IMR-90 (cell line): Measurements from ENCODE around the gene OPALIN. TPM values are rescaled to one million over a fixed set of nuclear protein-coding genes. Genes with fewer than 3 reads are reported as not detected.

Experiments used
- ATAC-seq: fragments of 200-7000 bp; cut with Tn5 transposase; 2 replicates; pipeline ENCODE4 v1.9.1; 2020; ENCODE audit warnings: low read depth, mild to moderate bottlenecking, moderate library complexity
- BruUV-seq: library from RNA; stranded (reverse); fragments of 400-500 nt; replicated peaks from 2 replicates; lab custom pipeline; 2021; lab: Mats Ljungman, UMichigan
- CTCF ChIA-PET: fragments of 300-600 bp; formaldehyde crosslinking; extraction: SDS; loops from one replicate; lab custom pipeline; 2021; ENCODE audit warnings: antibody characterized with exemption; lab: Yijun Ruan, JAX
- POLR2A ChIA-PET: fragments of 300-600 bp; sonication (Branson Sonifier 250); formaldehyde crosslinking; loops from one replicate; lab custom pipeline; 2022; ENCODE audit warnings: antibody characterized with exemption; ENCODE audit not compliant: unreplicated experiment; lab: Charles Lee
- DNase-seq: peaks from one replicate; pipeline ENCODE4 v3.0.0; 2013
- H2AFZ ChIP-seq: replicated peaks from 2 replicates; pipeline ENCODE3; 2013; ENCODE audit warnings: low read length, mild to moderate bottlenecking; ENCODE audit not compliant: poor library complexity
- H2AK5ac ChIP-seq: 2 replicates; pipeline ENCODE4 v1.6.1; 2013; ENCODE audit warnings: low read depth, low read length, inconsistent platforms
- H2AK9ac ChIP-seq: replicated peaks from 2 replicates; pipeline ENCODE3; 2013; ENCODE audit warnings: mild to moderate bottlenecking, low read depth, low read length, moderate library complexity; ENCODE audit not compliant: poor library complexity
- H2BK120ac ChIP-seq: 2 replicates; pipeline ENCODE4 v1.6.1; 2013; ENCODE audit warnings: low read depth, low read length, inconsistent platforms
- H2BK15ac ChIP-seq: 3 replicates; pipeline ENCODE4 v1.6.1; 2013; ENCODE audit warnings: low read depth, low read length, inconsistent platforms
- H2BK20ac ChIP-seq: 2 replicates; pipeline ENCODE4 v1.6.1; 2013; ENCODE audit warnings: low read depth, mild to moderate bottlenecking, inconsistent platforms, low read length, moderate library complexity
- H2BK5ac ChIP-seq: 2 replicates; pipeline ENCODE4 v1.6.1; 2013; ENCODE audit warnings: mild to moderate bottlenecking, low read depth, low read length, inconsistent platforms; ENCODE audit not compliant: poor library complexity, severe bottlenecking
- H3K14ac ChIP-seq: replicated peaks from 2 replicates; pipeline ENCODE4 v1.6.1; 2013; ENCODE audit warnings: low read depth, low read length, inconsistent platforms
- H3K18ac ChIP-seq: 2 replicates; pipeline ENCODE4 v1.6.1; 2013; ENCODE audit warnings: low read depth, low read length, control low read depth
- H3K23ac ChIP-seq: 2 replicates; pipeline ENCODE4 v1.6.1; 2013; ENCODE audit warnings: low read depth, low read length, inconsistent platforms
- H3K27ac ChIP-seq: 2 replicates; pipeline ENCODE4 v1.5.1; 2013; ENCODE audit warnings: mild to moderate bottlenecking, control low read depth, low read length; ENCODE audit not compliant: insufficient read depth
- H3K27me3 ChIP-seq: 2 replicates; pipeline ENCODE4 v1.6.1; 2013; ENCODE audit warnings: low read length; ENCODE audit not compliant: control insufficient read depth, insufficient read depth
- H3K36me3 ChIP-seq: 2 replicates; pipeline ENCODE4 v1.6.1; 2013; ENCODE audit warnings: low read length, mixed read lengths; ENCODE audit not compliant: control insufficient read depth, insufficient read depth
- H3K4ac ChIP-seq: 2 replicates; pipeline ENCODE4 v1.6.1; 2013; ENCODE audit warnings: low read depth, low read length, inconsistent platforms
- H3K4me1 ChIP-seq: 2 replicates; pipeline ENCODE4 v1.6.1; 2013; ENCODE audit warnings: low read length, mixed read lengths; ENCODE audit not compliant: control insufficient read depth, insufficient read depth
- H3K4me2 ChIP-seq: 2 replicates; pipeline ENCODE4 v1.6.1; 2013; ENCODE audit warnings: low read depth, mild to moderate bottlenecking, control low read depth, low read length, moderate library complexity
- H3K4me3 ChIP-seq: 2 replicates; pipeline ENCODE4 v1.5.1; 2013; ENCODE audit warnings: low read depth, mild to moderate bottlenecking, control low read depth, low read length, moderate library complexity; ENCODE audit not compliant: insufficient read depth
- H3K56ac ChIP-seq: 2 replicates; pipeline ENCODE4 v1.6.1; 2013; ENCODE audit warnings: low read length, inconsistent platforms; ENCODE audit not compliant: insufficient read depth; ENCODE audit errors: extremely low read depth
- H3K79me1 ChIP-seq, 2 experiments: 2 replicates each; pipeline ENCODE4 v1.6.1; 2013; ENCODE audit warnings: low read length in 2 of 2, inconsistent platforms in 1 of 2, low read depth in 1 of 2
- H3K9ac ChIP-seq: 2 replicates; pipeline ENCODE4 v1.6.1; 2013; ENCODE audit warnings: low read depth, low read length, control low read depth
- H3K9me1 ChIP-seq: 2 replicates; pipeline ENCODE4 v1.6.1; 2013; ENCODE audit warnings: low read length, inconsistent platforms; ENCODE audit not compliant: insufficient read depth
- H3K9me3 ChIP-seq: 2 replicates; pipeline ENCODE4 v1.6.1; 2013; ENCODE audit warnings: low read length; ENCODE audit not compliant: control insufficient read depth, insufficient read depth
- H4K20me1 ChIP-seq: 2 replicates; pipeline ENCODE4 v1.6.1; 2013; ENCODE audit warnings: low read length, inconsistent platforms; ENCODE audit not compliant: insufficient read depth
- H4K5ac ChIP-seq: 2 replicates; pipeline ENCODE4 v1.6.1; 2013; ENCODE audit warnings: mild to moderate bottlenecking, low read depth, low read length, control low read depth
- H4K8ac ChIP-seq, 2 experiments: 2 replicates each; pipeline ENCODE4 v1.6.1; 2013; ENCODE audit warnings: low read depth in 2 of 2, low read length in 2 of 2, control low read depth in 1 of 2, inconsistent platforms in 1 of 2
- H4K91ac ChIP-seq: 2 replicates; pipeline ENCODE4 v1.6.1; 2013; ENCODE audit warnings: low read depth, low read length, inconsistent platforms; ENCODE audit not compliant: insufficient read depth
- BHLHE40 ChIP-seq: fragments of 150-350 bp; IDR thresholded peaks from 2 replicates; pipeline ENCODE4 v1.6.1; 2016; ENCODE audit warnings: mild to moderate bottlenecking, low read depth, low read length
- CTCF ChIP-seq: conservative IDR thresholded peaks from 2 replicates; pipeline ENCODE4 v1.5.1; 2012; ENCODE audit warnings: mild to moderate bottlenecking, low read depth, low read length, improper control_type of control experiment
- ELK1 ChIP-seq: fragments of 150-350 bp; IDR thresholded peaks from 2 replicates; pipeline ENCODE4 v1.6.1; 2016; ENCODE audit warnings: low read depth, mild to moderate bottlenecking, low read length, moderate library complexity, borderline replicate concordance
- FOS ChIP-seq: fragments of 150-350 bp; IDR thresholded peaks from 2 replicates; pipeline ENCODE4 v1.6.1; 2016; ENCODE audit warnings: low read depth, low read length
- MAFK ChIP-seq: IDR thresholded peaks from 2 replicates; pipeline ENCODE4 v1.6.1; 2012; ENCODE audit warnings: low read depth, low read length, improper control_type of control experiment
- MXI1 ChIP-seq: IDR thresholded peaks from 2 replicates; pipeline ENCODE4 v1.6.1; 2012; ENCODE audit warnings: low read depth, mild to moderate bottlenecking, low read length, moderate library complexity, borderline replicate concordance
- NFE2L2 ChIP-seq: fragments of 150-350 bp; IDR thresholded peaks from 2 replicates; pipeline ENCODE4 v1.6.1; 2016; ENCODE audit warnings: low read depth, mild to moderate bottlenecking, low read length
- POLR2A ChIP-seq: IDR thresholded peaks from 2 replicates; pipeline ENCODE4 v1.6.1; 2012; ENCODE audit warnings: mild to moderate bottlenecking, low read depth, low read length
- RAD21 ChIP-seq: IDR thresholded peaks from 2 replicates; pipeline ENCODE4 v1.6.1; 2012; ENCODE audit warnings: low read length, improper control_type of control experiment
- WGBS, 2 experiments: methylation state at CpG; one replicate each; pipeline versions ENCODE4 v1.1.5 to v1.1.7; 2013; ENCODE audit warnings: missing lambda C conversion rate in 2 of 2; ENCODE audit not compliant: insufficient read length in 1 of 2; ENCODE audit errors: extremely low coverage in 2 of 2; 5-methylcytosine and 5-hydroxymethylcytosine counted together
- dilution Hi-C: fragments of 300-500 bp; cut with HindIII; formaldehyde crosslinking; loops from one replicate; pipeline ENCODE4 v1.14.3; 2018; ENCODE audit warnings: low sequenced_read_pairs; ENCODE audit not compliant: unreplicated experiment
- in situ Hi-C: fragments of 300-500 bp; cut with MboI; formaldehyde crosslinking; loops from 3 replicates; pipeline ENCODE4 v1.14.3; 2019; ENCODE audit warnings: low sequenced_read_pairs, inconsistent platforms, mixed read lengths
- intact Hi-C: fragments of 100-400 bp; cut with micrococcal nuclease; formaldehyde crosslinking; loops from 2 replicates; pipeline ENCODE4 v1.10.0; 2022
- polyA plus RNA-seq, 3 experiments: library from polyadenylated mRNA; depleted of rRNA; stranded (reverse); fragments of >200 nt; gene quantifications; 2 replicates each; pipeline ENCODE4 v1.2.3, GENCODE V29; 2012; ENCODE audit warnings: low replicate concordance in 1 of 3
- total RNA-seq: library from RNA; depleted of rRNA; stranded (reverse); fragments of >200 nt; gene quantifications from 2 replicates; pipeline ENCODE4 v1.2.3, GENCODE V29; 2012

The OPALIN gene
- total and polyA plus RNA-seq, 2 of the 4 experiments (the other 2 are of a cell fraction), result not detected

- H2AK9ac ChIP-seq, result no peak overlapping the region
- dilution Hi-C loops (no loop called here), intact Hi-C loops (no loop called here), in situ Hi-C loops (no loop called here)
- H3K36me3 ChIP-seq, result no peaks in the 10 kb centered on the region
- no peak overlapping the region for H3K56ac ChIP-seq
- no peak overlapping the region for H3K23ac ChIP-seq
- no CpG with 5 or more reads among the region's 5 CpGs for WGBS, 2 experiments
- no peak overlapping the region for H3K9ac ChIP-seq
- no peak overlapping the region for H3K4ac ChIP-seq
- no peak overlapping the region for H4K8ac ChIP-seq
- H2BK120ac ChIP-seq, result no peak overlapping the region
- no peak overlapping the region for H2BK15ac ChIP-seq
- DNase-seq, result no peak
- ChIA-PET CTCF (interaction anchor here (1.8 kb wide), 1 partner anchor 13 kb away, joined by 6 read pairs; no protein-coding TSS in a partner anchor), POLR2A (no interaction called here)
- H3K27me3 ChIP-seq, result no peaks in the 10 kb centered on the region
- no peaks in the 10 kb centered on the region for H3K9me3 ChIP-seq
- H3K18ac ChIP-seq, result no peak overlapping the region
- H3K27ac ChIP-seq, result no peak overlapping the region
- no TSS peak for BruUV-seq
- no peak overlapping the region for H4K5ac ChIP-seq
- H4K91ac ChIP-seq, result no peak overlapping the region
- no peak overlapping the region for H2BK20ac ChIP-seq
- H4K20me1 ChIP-seq, result no peaks in the 10 kb centered on the region
- H3K4me1 ChIP-seq, result no peaks in the 10 kb centered on the region
- H2AFZ ChIP-seq, result no peak overlapping the region
- ATAC-seq, result no peak
- H3K9me1 ChIP-seq, result no peaks in the 10 kb centered on the region
- no peak overlapping the region for H2AK5ac ChIP-seq
- no peak overlapping the region for H3K14ac ChIP-seq
- H2BK5ac ChIP-seq, result no peak overlapping the region
- H3K4me2 ChIP-seq, result no peak overlapping the region
- no peaks in the 10 kb centered on the region for H3K79me1 ChIP-seq
- TF ChIP-seq FOS (no peak), NFE2L2 (no peak), ELK1 (no peak), MAFK (no peak), RAD21 (no peak), CTCF (no peak), POLR2A (no peak), MXI1 (no peak), BHLHE40 (no peak)
- H3K4me3 ChIP-seq, result no peak overlapping the region
Observed at GRCh38 chr10:96321822-96322221, 37.0 kb downstream of the OPALIN start.
